ENCODE results near the gene SIGLEC12.
"Not testable (repeated sequence)": the region's sequence is repeated elsewhere in the genome, so short reads cannot be mapped to it uniquely, and the experiment has no call there.

The SIGLEC12 gene

GRCh38 chr19:51466723-51467122 lies 34.9 kb downstream of the SIGLEC12 start:
- Histone ChIP-seq H3K9ac (ENCODE audit: low read depth, low read length) (no peak overlapping the region), H3K36me3 (ENCODE audit: insufficient read depth, low read length) (no peaks in the 10 kb centered on the region), H3K4me3 (ENCODE audit: low read length) (no peak overlapping the region), H3K9me3 (ENCODE audit: insufficient read depth, low read depth, low read length) (no peaks in the 10 kb centered on the region), H3K4me1 (ENCODE audit: insufficient read depth, low read length) (no peaks in the 10 kb centered on the region), H3K27ac (ENCODE audit: low read depth, low read length) (no peak overlapping the region), H3K27me3 (ENCODE audit: insufficient read depth, low read length) (peaks cover 56% of the 10 kb centered on the region)
- 68% methylated on average over 3 of the region's 3 CpGs for WGBS

DNA sequence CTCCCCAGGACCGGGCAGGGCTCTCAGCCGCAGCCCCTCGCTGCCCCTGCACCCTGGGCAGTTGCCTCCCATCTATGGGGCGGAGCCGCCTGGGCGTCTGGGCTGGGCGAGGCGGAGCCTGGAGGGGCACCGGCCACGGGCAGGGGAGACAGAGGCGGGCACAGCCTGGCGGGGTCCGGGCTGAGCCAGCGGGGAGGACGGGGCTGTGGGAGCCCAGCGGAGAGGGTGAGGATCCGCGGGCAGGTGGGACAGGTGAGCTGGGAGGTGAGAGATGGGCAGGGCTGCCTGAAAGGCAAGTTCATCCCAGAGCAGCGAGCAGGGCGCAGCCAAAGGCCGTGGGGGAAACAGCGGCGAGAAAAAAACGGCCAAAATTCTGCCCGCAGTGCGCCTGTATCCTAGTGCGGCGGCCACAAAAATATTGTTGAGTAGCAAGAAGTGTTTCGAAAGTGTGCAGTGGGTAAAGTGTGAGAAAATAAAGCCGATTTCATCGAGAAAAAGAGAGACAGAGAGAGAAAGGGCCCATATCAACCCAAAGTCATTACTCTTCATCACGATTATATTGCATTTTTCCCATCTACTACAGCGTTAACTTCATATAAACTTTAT lies 37.5 kb downstream of the SIGLEC12 start:
- H3K9ac ChIP-seq (ENCODE audit: low read depth, low read length); H3K9me3 ChIP-seq (ENCODE audit: insufficient read depth, low read depth, low read length); H3K4me1 ChIP-seq (ENCODE audit: insufficient read depth, low read length); H3K27ac ChIP-seq (ENCODE audit: low read depth, low read length); H3K36me3 ChIP-seq (ENCODE audit: insufficient read depth, low read length): not testable (repeated sequence)
- Histone ChIP-seq H3K4me3 (ENCODE audit: low read length) (peak overlapping the region; percentile 37; the same call in 1 of the 2 replicates), H3K27me3 (ENCODE audit: insufficient read depth, low read length) (peaks cover 56% of the 10 kb centered on the region)
- 45% methylated on average over 14 of the region's 33 CpGs for WGBS

- whole genome bisulfite sequencing: 87% methylated on average over 10 of the region's 10 CpGs
- no peak overlapping the region for H3K27ac ChIP-seq (ENCODE audit: low read depth, low read length)
- no peaks in the 10 kb centered on the region for H3K4me1 ChIP-seq (ENCODE audit: insufficient read depth, low read length)
- peaks cover 43% of the 10 kb centered on the region for H3K27me3 ChIP-seq (ENCODE audit: insufficient read depth, low read length)
- no peak overlapping the region for H3K4me3 ChIP-seq (ENCODE audit: low read length)
- H3K36me3 ChIP-seq (ENCODE audit: insufficient read depth, low read length): no peaks in the 10 kb centered on the region
- no peak overlapping the region for H3K9ac ChIP-seq (ENCODE audit: low read depth, low read length)
- H3K9me3 ChIP-seq (ENCODE audit: insufficient read depth, low read depth, low read length): no peaks in the 10 kb centered on the region
These were observed 38.9 kb downstream of the SIGLEC12 start for GRCh38 chr19:51462681-51463080.

- Histone ChIP-seq H3K9me3 (ENCODE audit: insufficient read depth, low read depth, low read length) (no peaks in the 10 kb centered on the region), H3K27ac (ENCODE audit: low read depth, low read length) (no peak overlapping the region), H3K36me3 (ENCODE audit: insufficient read depth, low read length) (no peaks in the 10 kb centered on the region), H3K4me1 (ENCODE audit: insufficient read depth, low read length) (no peaks in the 10 kb centered on the region), H3K4me3 (ENCODE audit: low read length) (no peak overlapping the region), H3K27me3 (ENCODE audit: insufficient read depth, low read length) (peaks cover 39% of the 10 kb centered on the region), H3K9ac (ENCODE audit: low read depth, low read length) (no peak overlapping the region)
- WGBS: 93% methylated on average over 7 of the region's 7 CpGs
These were observed 39.3 kb downstream of the SIGLEC12 start for GRCh38 chr19:51462276-51462675.

DNA sequence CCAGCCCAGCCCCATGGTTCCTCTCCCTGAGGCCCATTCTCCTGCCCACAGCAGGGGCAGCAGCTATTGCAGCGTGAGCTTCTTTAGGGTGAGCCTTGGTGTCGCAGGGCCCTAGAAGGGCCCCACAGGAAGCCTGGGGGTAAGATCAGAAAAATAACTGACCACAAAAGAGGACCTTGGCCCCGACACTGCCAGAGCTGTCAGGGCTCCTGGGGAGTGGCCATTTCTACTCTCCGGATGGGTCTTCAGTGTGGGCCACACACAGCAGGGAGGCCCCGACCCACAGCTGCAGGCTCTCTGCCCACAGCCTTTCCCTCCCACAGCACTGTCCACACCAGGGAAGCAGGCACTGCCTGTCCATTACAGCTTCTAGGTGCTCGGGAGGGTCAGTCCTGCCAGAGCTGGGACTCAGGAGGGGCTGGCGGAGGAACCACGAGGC lies 39.9 kb downstream of the SIGLEC12 start:
- WGBS: 82% methylated on average over 8 of the region's 8 CpGs
- H3K36me3 ChIP-seq (ENCODE audit: insufficient read depth, low read length): no peaks in the 10 kb centered on the region
- H3K4me3 ChIP-seq (ENCODE audit: low read length): no peak overlapping the region
- H3K27ac ChIP-seq (ENCODE audit: low read depth, low read length): no peak overlapping the region
- H3K9me3 ChIP-seq (ENCODE audit: insufficient read depth, low read depth, low read length): no peaks in the 10 kb centered on the region
- peaks cover 34% of the 10 kb centered on the region for H3K27me3 ChIP-seq (ENCODE audit: insufficient read depth, low read length)
- H3K9ac ChIP-seq (ENCODE audit: low read depth, low read length): no peak overlapping the region
- H3K4me1 ChIP-seq (ENCODE audit: insufficient read depth, low read length): no peaks in the 10 kb centered on the region

- Histone ChIP-seq H3K27me3 (ENCODE audit: insufficient read depth, low read length) (peaks cover 20% of the 10 kb centered on the region), H3K36me3 (ENCODE audit: insufficient read depth, low read length) (no peaks in the 10 kb centered on the region), H3K9me3 (ENCODE audit: insufficient read depth, low read depth, low read length) (no peaks in the 10 kb centered on the region), H3K27ac (ENCODE audit: low read depth, low read length) (no peak overlapping the region), H3K9ac (ENCODE audit: low read depth, low read length) (no peak overlapping the region), H3K4me3 (ENCODE audit: low read length) (peak overlapping the region; percentile 43), H3K4me1 (ENCODE audit: insufficient read depth, low read length) (no peaks in the 10 kb centered on the region)
- 75% methylated on average over 12 of the region's 13 CpGs for WGBS
These were observed 41.2 kb downstream of the SIGLEC12 start for GRCh38 chr19:51460164-51460992.

DNA sequence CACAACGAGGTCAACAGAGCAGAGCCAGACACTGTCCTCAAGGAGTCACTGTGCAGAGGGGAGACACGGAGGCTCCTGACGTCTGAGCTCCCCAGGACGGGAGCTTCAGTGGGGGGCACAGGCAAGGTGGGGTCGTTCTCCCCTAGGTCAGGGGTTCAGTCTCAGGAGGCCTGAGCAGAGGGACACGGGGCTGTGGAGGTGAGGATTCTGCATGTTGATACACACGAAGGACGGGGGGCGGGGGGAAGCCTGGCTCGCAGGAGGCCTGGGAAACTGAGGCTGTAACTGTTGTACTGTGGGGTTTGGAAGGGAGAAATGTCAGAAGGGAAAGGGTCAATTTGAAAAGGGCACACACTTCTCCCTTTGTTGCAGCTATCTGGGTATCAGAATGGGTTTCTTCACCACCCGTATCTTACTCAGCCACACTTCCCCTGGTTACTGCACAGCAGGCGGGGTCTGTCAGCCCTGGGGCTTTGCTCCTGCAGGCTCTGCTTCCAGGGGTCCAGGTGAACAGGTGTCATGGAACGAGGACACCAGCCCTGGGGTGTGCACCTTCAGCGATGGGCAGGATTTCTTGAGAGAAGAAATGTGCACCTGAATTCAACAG lies 42.6 kb downstream of the SIGLEC12 start:
- H3K9ac ChIP-seq (ENCODE audit: low read depth, low read length): no peak overlapping the region
- peaks cover 9% of the 10 kb centered on the region for H3K27me3 ChIP-seq (ENCODE audit: insufficient read depth, low read length)
- H3K36me3 ChIP-seq (ENCODE audit: insufficient read depth, low read length): no peaks in the 10 kb centered on the region
- H3K4me3 ChIP-seq (ENCODE audit: low read length): no peak overlapping the region
- H3K27ac ChIP-seq (ENCODE audit: low read depth, low read length): no peak overlapping the region
- 84% methylated on average over 14 of the region's 14 CpGs for WGBS
- H3K9me3 ChIP-seq (ENCODE audit: insufficient read depth, low read depth, low read length): no peaks in the 10 kb centered on the region
- no peaks in the 10 kb centered on the region for H3K4me1 ChIP-seq (ENCODE audit: insufficient read depth, low read length)

- H3K27ac ChIP-seq (ENCODE audit: low read depth, low read length): no peak within 1 kb of the TSS
- 87% methylated on average over 10 of the region's 10 CpGs for WGBS
- H3K4me1 ChIP-seq (ENCODE audit: insufficient read depth, low read length): no peaks in the 10 kb centered on the region
- no peak within 1 kb of the TSS for H3K4me3 ChIP-seq (ENCODE audit: low read length)
- no peak within 1 kb of the TSS for H3K9ac ChIP-seq (ENCODE audit: low read depth, low read length)
- H3K27me3 ChIP-seq (ENCODE audit: insufficient read depth, low read length): peaks cover 4% of the 10 kb centered on the region
- H3K9me3 ChIP-seq (ENCODE audit: insufficient read depth, low read depth, low read length): no peaks in the 10 kb centered on the region
- no peaks in the 10 kb centered on the region for H3K36me3 ChIP-seq (ENCODE audit: insufficient read depth, low read length)
These were observed 43.5 kb downstream of the SIGLEC12 start, which contains the start of gene SIGLEC8 for GRCh38 chr19:51458051-51458645. TSS of gene SIGLEC8 (minus strand) at chr19:51458454. CDS start at chr19:51458387, 67 bp downstream.

GRCh38 chr19:51457351-51458013 lies 44.1 kb downstream of the SIGLEC12 start:
- H3K9ac ChIP-seq (ENCODE audit: low read depth, low read length): no peak overlapping the region
- H3K9me3 ChIP-seq (ENCODE audit: insufficient read depth, low read depth, low read length): no peaks in the 10 kb centered on the region
- no peaks in the 10 kb centered on the region for H3K4me1 ChIP-seq (ENCODE audit: insufficient read depth, low read length)
- H3K4me3 ChIP-seq (ENCODE audit: low read length): no peak overlapping the region
- WGBS: 93% methylated on average over 11 of the region's 11 CpGs
- no peaks in the 10 kb centered on the region for H3K27me3 ChIP-seq (ENCODE audit: insufficient read depth, low read length)
- no peak overlapping the region for H3K27ac ChIP-seq (ENCODE audit: low read depth, low read length)
- H3K36me3 ChIP-seq (ENCODE audit: insufficient read depth, low read length): no peaks in the 10 kb centered on the region

GRCh38 chr19:51456541-51457290 lies 44.9 kb downstream of the SIGLEC12 start:
- Histone ChIP-seq H3K4me1 (ENCODE audit: insufficient read depth, low read length) (no peaks in the 10 kb centered on the region), H3K27ac (ENCODE audit: low read depth, low read length) (no peak overlapping the region), H3K9ac (ENCODE audit: low read depth, low read length) (no peak overlapping the region), H3K27me3 (ENCODE audit: insufficient read depth, low read length) (no peaks in the 10 kb centered on the region), H3K4me3 (ENCODE audit: low read length) (no peak overlapping the region), H3K36me3 (ENCODE audit: insufficient read depth, low read length) (no peaks in the 10 kb centered on the region), H3K9me3 (ENCODE audit: insufficient read depth, low read depth, low read length) (no peaks in the 10 kb centered on the region)
- 85% methylated on average over 11 of the region's 11 CpGs for WGBS
